Hepatocyte (in vitro differentiated cells): ENCODE results near the gene PLEKHG3.

Source experiments
- EZH2 ChIP-seq: fragments of 200-600 bp; sonication (generic); IDR thresholded peaks from 2 replicates; pipeline ENCODE4 v1.6.1; 2016; ENCODE audit warnings: antibody characterized with exemption, mild to moderate bottlenecking, borderline replicate concordance
- EZH2phosphoT487 ChIP-seq: fragments of 200-600 bp; sonication (generic); IDR thresholded peaks from one replicate; pipeline ENCODE4 v1.6.1; 2018; ENCODE audit warnings: antibody characterized with exemption, mild to moderate bottlenecking, low read depth, moderate library complexity; ENCODE audit not compliant: unreplicated experiment, severe bottlenecking
- TF ChIP-seq, protein P1 (sequence below): fragments of 200-600 bp; sonication (generic); IDR thresholded peaks from 2 replicates; pipeline ENCODE4 v1.5.1; 2016; ENCODE audit warnings: antibody characterized with exemption, mild to moderate bottlenecking; ENCODE audit not compliant: poor library complexity

DNA sequence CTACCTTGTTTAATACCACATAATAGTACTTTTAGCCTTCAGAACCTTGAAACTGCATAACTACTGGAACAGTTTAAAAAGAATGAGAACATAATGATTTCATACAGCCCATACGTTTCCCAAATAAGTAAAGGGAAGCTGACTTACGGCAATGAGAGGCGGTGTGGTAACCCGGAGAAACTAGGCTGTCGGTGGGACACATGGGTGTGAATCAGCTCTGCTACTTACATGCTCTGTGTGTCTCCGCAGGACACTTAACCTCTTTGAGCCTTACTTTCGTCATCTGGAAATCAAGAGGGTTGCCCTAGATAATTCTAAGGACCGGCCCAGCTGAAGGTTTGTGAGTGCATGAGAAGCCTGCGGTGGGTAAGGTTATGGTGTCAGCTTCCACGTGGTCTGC lies 49.3 kb upstream of the PLEKHG3 start:
- TF ChIP-seq EZH2 (no peak), EZH2phosphoT487 (no peak)
- TF ChIP-seq, protein P1, sequence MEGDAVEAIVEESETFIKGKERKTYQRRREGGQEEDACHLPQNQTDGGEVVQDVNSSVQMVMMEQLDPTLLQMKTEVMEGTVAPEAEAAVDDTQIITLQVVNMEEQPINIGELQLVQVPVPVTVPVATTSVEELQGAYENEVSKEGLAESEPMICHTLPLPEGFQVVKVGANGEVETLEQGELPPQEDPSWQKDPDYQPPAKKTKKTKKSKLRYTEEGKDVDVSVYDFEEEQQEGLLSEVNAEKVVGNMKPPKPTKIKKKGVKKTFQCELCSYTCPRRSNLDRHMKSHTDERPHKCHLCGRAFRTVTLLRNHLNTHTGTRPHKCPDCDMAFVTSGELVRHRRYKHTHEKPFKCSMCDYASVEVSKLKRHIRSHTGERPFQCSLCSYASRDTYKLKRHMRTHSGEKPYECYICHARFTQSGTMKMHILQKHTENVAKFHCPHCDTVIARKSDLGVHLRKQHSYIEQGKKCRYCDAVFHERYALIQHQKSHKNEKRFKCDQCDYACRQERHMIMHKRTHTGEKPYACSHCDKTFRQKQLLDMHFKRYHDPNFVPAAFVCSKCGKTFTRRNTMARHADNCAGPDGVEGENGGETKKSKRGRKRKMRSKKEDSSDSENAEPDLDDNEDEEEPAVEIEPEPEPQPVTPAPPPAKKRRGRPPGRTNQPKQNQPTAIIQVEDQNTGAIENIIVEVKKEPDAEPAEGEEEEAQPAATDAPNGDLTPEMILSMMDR: no peak
